Upper lobe of left lung (tissue), 6 donors: ENCODE results near the gene EVA1A. TPM values are rescaled to one million over a fixed set of nuclear protein-coding genes. Genes with fewer than 3 reads are reported as not detected.

ENCODE experiments used
- ATAC-seq, 2 donors: fragments of 200-7000 bp; cut with Tn5 transposase; one replicate each; pipeline ENCODE4 v1.9.1; 2022; ENCODE audit warnings: mild to moderate bottlenecking in 2 of 2, moderate library complexity in 2 of 2; ENCODE audit not compliant: low FRiP score in 2 of 2
- DNase-seq, 2 donors: peaks; one replicate each; pipeline ENCODE4 v3.0.0-alpha.2; 2019 to 2020
- H3K27ac ChIP-seq, 4 donors: fragments of 200-600 bp; sonication (generic); one replicate each; pipeline ENCODE4 v1.5.1; 2016 to 2019
- H3K27me3 ChIP-seq, 4 donors: fragments of 200-600 bp; sonication (generic); one replicate each; pipeline ENCODE4 v1.5.1; 2017 to 2019
- H3K36me3 ChIP-seq, 4 donors: fragments of 200-600 bp; sonication (generic); one replicate each; pipeline ENCODE4 v1.5.1; 2016 to 2019
- H3K4me1 ChIP-seq, 4 donors: fragments of 200-600 bp; sonication (generic); one replicate each; pipeline ENCODE4 v1.5.1; 2018 to 2019
- H3K4me3 ChIP-seq, 4 donors: fragments of 200-600 bp; sonication (generic); one replicate each; pipeline ENCODE4 v1.5.1; 2017 to 2019; ENCODE audit warnings: mild to moderate bottlenecking in 2 of 4, moderate library complexity in 1 of 4
- H3K9me3 ChIP-seq, 4 donors: fragments of 200-600 bp; sonication (generic); one replicate each; pipeline ENCODE4 v1.5.1; 2018 to 2019
- EP300 ChIP-seq, 4 donors: sonication (generic); formaldehyde crosslinking; IDR thresholded peaks; one replicate each; pipeline ENCODE4 v1.5.1; 2017; ENCODE audit warnings: antibody characterized with exemption in 4 of 4, control low read depth in 2 of 4
- POLR2A ChIP-seq, 4 donors: fragments of 450-650 bp; IDR thresholded peaks; one replicate each; pipeline ENCODE4 v1.5.1; 2016 to 2017; ENCODE audit warnings: antibody characterized with exemption in 4 of 4, mild to moderate bottlenecking in 2 of 4
- POLR2AphosphoS5 ChIP-seq, 2 donors: sonication (generic); formaldehyde crosslinking; IDR thresholded peaks; one replicate each; pipeline ENCODE4 v1.5.1; 2017; ENCODE audit warnings: antibody characterized with exemption in 2 of 2
- WGBS, 2 donors: methylation state at CpG; one replicate each; pipeline ENCODE4 v1.1.5; 2017 to 2018; 5-methylcytosine and 5-hydroxymethylcytosine counted together
- total RNA-seq, 6 donors: library from RNA; depleted of rRNA in 4 of 6; stranded (reverse); fragments of >200 nt in 4 of 6; gene quantifications; one replicate each; pipeline versions ENCODE4 v1.1.0 to v1.2.1, GENCODE V29; 2016 to 2021
- TF ChIP-seq, protein P1 (sequence below), 6 experiments: fragments of 450-650 bp in 4 of 6; fragments of 200-600 bp in 2 of 6; sonication (generic) in 2 of 6; IDR thresholded peaks; one replicate each; pipeline ENCODE4 v1.5.1; 2016 to 2019; ENCODE audit warnings: antibody characterized with exemption in 6 of 6
- donor health status: DM: no; HTN: no; CAD: no; lungs with moderate emphysema.
- donor health status: DM: no; HTN: yes; CAD: no; lungs with severe emphysema.

EVA1A gene
- total RNA-seq, 6 donors from 2014 or later, result 30.4 to 96.9 (median 55.0) TPM

DNA sequence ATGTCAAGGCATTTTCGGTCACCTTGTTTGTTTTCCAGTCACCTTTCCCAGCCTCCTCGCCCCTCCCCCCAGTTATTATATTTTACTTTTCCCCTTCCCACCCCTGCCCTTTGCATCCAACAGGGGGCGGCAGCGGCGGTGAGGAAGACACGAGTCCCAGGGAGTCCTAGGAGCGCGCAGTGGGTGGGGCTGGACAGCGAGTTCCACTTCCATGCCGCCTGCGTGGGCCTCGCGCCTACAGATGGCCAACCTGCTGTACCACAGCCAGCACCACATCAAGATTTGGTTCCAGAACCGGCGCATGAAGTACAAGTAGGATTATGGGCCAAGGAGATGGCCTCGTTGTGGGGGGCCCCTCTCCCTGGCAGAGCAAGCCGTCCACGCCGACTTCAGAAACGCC lies 37.2 kb upstream of the EVA1A start:
- 90 to 95% methylated on average over 17 to 20 of the region's 20 CpGs for WGBS, 2 donors

DNA sequence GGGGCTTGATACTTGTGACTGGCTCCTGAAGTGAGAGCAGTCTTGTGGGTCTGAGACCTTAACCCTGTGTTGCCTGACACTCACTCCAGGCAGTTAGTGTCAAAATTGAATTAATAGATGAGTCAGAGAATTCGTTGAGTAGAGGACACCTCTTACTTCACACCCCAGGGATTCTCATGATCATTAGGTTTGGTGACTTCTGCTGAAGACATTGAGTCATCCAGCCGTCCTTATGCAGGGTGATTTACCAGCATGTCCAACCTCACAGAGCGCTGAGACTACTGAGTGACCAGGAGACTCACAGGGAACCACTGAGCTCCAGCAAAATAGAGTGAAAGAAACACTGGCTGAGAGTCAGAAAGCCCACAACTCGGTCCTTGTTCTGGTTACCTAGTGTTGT lies 36.0 kb upstream of the EVA1A start:
- ATAC-seq, result no peak
- WGBS, 2 donors, result 79 to 81% methylated on average over 4 of the region's 4 CpGs
- no peaks in the 10 kb centered on the region for H3K36me3 ChIP-seq

More for the DNA sequence above, 37.2 kb upstream of the EVA1A start:
- H3K4me3 ChIP-seq, result no peak overlapping the region
- peaks cover 0 to 5% (median 2%) of the 10 kb centered on the region in 4 donors for H3K4me1 ChIP-seq
- H3K36me3 ChIP-seq, result no peaks in the 10 kb centered on the region
- ATAC-seq (peak in 1 of 2 donors; percentile 12), DNase-seq (peak in 1 of 2 donors; percentile 49)
- no peak overlapping the region for H3K27ac ChIP-seq
- H3K9me3 ChIP-seq, result no peaks in the 10 kb centered on the region
- TF ChIP-seq, protein P1, sequence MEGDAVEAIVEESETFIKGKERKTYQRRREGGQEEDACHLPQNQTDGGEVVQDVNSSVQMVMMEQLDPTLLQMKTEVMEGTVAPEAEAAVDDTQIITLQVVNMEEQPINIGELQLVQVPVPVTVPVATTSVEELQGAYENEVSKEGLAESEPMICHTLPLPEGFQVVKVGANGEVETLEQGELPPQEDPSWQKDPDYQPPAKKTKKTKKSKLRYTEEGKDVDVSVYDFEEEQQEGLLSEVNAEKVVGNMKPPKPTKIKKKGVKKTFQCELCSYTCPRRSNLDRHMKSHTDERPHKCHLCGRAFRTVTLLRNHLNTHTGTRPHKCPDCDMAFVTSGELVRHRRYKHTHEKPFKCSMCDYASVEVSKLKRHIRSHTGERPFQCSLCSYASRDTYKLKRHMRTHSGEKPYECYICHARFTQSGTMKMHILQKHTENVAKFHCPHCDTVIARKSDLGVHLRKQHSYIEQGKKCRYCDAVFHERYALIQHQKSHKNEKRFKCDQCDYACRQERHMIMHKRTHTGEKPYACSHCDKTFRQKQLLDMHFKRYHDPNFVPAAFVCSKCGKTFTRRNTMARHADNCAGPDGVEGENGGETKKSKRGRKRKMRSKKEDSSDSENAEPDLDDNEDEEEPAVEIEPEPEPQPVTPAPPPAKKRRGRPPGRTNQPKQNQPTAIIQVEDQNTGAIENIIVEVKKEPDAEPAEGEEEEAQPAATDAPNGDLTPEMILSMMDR (IDR thresholded peaks at IDR 0.05), result no peak
- TF ChIP-seq POLR2AphosphoS5 (IDR thresholded peaks at IDR 0.05) (no peak), POLR2A (IDR thresholded peaks at IDR 0.05) (no peak), EP300 (IDR thresholded peaks at IDR 0.05) (no peak)
- no peaks in the 10 kb centered on the region for H3K27me3 ChIP-seq

DNA sequence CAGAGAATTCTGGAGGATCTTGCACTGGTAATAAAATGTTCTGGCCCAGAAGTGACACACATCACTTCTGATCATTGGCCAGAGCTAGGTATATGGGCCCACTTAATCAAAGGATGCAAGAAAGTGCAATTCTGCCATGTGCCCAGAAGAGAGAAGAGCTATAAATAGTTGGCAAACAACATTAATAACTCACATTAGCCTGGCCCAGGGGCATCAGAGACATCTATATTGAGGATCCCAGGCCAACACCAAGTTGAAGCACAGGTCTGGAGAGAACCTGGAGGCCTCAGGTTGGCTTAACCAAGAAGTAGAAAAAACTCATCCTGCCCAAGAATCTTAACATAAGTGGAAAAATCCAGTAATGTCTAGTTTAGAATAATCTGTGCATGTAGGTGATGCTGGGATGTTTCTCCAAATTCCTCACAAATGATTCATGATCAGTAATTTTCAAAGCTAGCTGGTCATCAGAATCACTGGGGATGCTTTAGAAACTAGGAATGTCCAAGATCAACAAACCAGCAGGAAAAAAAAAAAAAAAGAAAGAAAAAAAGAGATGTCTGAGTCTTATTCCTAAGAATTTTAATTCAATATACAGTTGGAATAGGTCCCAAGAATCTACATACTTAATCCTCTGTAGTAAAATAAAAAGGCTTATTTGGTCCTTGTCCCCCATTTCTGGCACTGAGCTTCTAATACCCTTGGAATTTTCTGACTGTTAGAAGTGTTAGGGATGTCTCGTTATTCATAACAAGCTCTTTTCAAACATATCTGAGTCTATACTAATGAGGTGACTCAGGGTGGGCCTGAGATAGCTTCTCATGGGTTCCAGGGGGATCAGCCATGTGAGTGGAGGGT lies 35.0 kb upstream of the EVA1A start:
- Histone ChIP-seq H3K27me3 (no peaks in the 10 kb centered on the region), H3K4me1 (peaks cover 0 to 2% (median 0%) of the 10 kb centered on the region in 4 donors), H3K36me3 (no peaks in the 10 kb centered on the region), H3K27ac (no peak overlapping the region), H3K4me3 (no peak overlapping the region), H3K9me3 (no peaks in the 10 kb centered on the region)
- DNase-seq (no peak), ATAC-seq (no peak)
- WGBS, 2 donors, result 50 to 59% methylated on average over 1 of the region's 1 CpG
- TF ChIP-seq POLR2AphosphoS5 (IDR thresholded peaks at IDR 0.05) (no peak), EP300 (IDR thresholded peaks at IDR 0.05) (no peak), POLR2A (IDR thresholded peaks at IDR 0.05) (no peak)
- TF ChIP-seq, protein P1 (IDR thresholded peaks at IDR 0.05), result no peak

More for the DNA sequence above, 36.0 kb upstream of the EVA1A start:
- no peak for DNase-seq
- Histone ChIP-seq H3K27me3 (no peaks in the 10 kb centered on the region), H3K4me3 (no peak overlapping the region), H3K4me1 (peaks cover 0 to 5% (median 0%) of the 10 kb centered on the region in 4 donors), H3K9me3 (no peaks in the 10 kb centered on the region), H3K27ac (no peak overlapping the region)
- TF ChIP-seq POLR2A (IDR thresholded peaks at IDR 0.05), result no peak
- no peak for TF ChIP-seq POLR2AphosphoS5 (IDR thresholded peaks at IDR 0.05)
- no peak for TF ChIP-seq EP300 (IDR thresholded peaks at IDR 0.05)
- TF ChIP-seq, protein P1 (IDR thresholded peaks at IDR 0.05), result no peak

DNA sequence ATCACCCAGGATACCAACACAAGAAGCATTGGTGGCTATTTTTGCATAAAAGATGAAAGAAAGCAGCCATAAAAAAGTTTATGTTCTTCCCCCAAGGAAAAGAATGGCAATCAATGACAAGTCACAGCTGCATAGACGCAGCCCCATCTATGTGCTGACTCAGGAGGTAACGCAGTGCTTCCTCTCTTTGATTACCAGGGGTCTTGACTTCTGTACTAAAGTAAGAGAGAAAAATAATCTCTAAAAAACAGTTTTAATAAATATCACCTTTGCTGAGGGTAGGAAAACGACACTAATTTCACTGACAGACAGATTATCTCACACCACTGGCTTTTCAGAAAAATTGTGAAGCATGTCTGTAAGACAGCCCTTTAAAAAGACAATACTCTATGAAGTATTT lies 33.9 kb upstream of the EVA1A start:
- Histone ChIP-seq H3K27ac (no peak overlapping the region), H3K4me1 (no peaks in the 10 kb centered on the region), H3K9me3 (no peaks in the 10 kb centered on the region), H3K27me3 (no peaks in the 10 kb centered on the region), H3K36me3 (no peaks in the 10 kb centered on the region), H3K4me3 (no peak overlapping the region)
- DNase-seq, result no peak
- TF ChIP-seq POLR2AphosphoS5 (IDR thresholded peaks at IDR 0.05) (no peak), POLR2A (IDR thresholded peaks at IDR 0.05) (no peak), EP300 (IDR thresholded peaks at IDR 0.05) (no peak)
- TF ChIP-seq, protein P1 (IDR thresholded peaks at IDR 0.05), result no peak
- WGBS, 2 donors, result 62 to 64% methylated on average over 3 of the region's 3 CpGs
- ATAC-seq, result no peak
